ENCODE data around the gene ZNF552. TPM values are rescaled to one million over a fixed set of nuclear protein-coding genes. Genes with fewer than 3 reads are reported as not detected.
"Not testable (repeated sequence)": the region's sequence is repeated elsewhere in the genome, so short reads cannot be mapped to it uniquely, and the experiment has no call there.

Gene ZNF552
- total and polyA plus RNA-seq, 5 donors from 2014 or later = 4.8 to 16.6 (median 7.3) TPM

- H3K27ac ChIP-seq (ENCODE audit: insufficient read depth, low read length, poor library complexity, severe bottlenecking) = peak overlapping the region; percentile 89
- H3K9me3 ChIP-seq (ENCODE audit: control insufficient read depth in 2 of 2, low read length in 2 of 2); H3K27me3 Mint-ChIP-seq; H3K27me3 ChIP-seq (ENCODE audit: control insufficient read depth, insufficient read depth, low read length); ATAC-seq (ENCODE audit: low read depth in 2 of 2); DNase-seq: not testable (repeated sequence)
- H3K27ac Mint-ChIP-seq = peak overlapping the region in 2 of 3 donors; percentile 97 to 98
- H3K4me1 ChIP-seq (ENCODE audit: control insufficient read depth, insufficient read depth, low read length, poor library complexity, severe bottlenecking) = peaks cover 15% of the 10 kb centered on the region
- peaks cover 14% of the 10 kb centered on the region for H3K36me3 ChIP-seq (ENCODE audit: control insufficient read depth, insufficient read depth, low read length)
- peaks cover 17 to 38% (median 31%) of the 10 kb centered on the region in 4 donors for H3K4me1 Mint-ChIP-seq
- peak overlapping the region; percentile 91 to 95 (median 94) for H3K4me3 Mint-ChIP-seq
- peak overlapping the region; percentile 92 for H3K4me3 ChIP-seq (ENCODE audit: low read depth, low read length)
- H3K36me3 Mint-ChIP-seq = peaks cover 36% of the 10 kb centered on the region
- peaks cover 0 to 28% (median 9%) of the 10 kb centered on the region in 7 donors for H3K9me3 Mint-ChIP-seq
Measured at GRCh38 chr19:57849162-57849665, 34.5 kb upstream of the ZNF552 start.

DNA sequence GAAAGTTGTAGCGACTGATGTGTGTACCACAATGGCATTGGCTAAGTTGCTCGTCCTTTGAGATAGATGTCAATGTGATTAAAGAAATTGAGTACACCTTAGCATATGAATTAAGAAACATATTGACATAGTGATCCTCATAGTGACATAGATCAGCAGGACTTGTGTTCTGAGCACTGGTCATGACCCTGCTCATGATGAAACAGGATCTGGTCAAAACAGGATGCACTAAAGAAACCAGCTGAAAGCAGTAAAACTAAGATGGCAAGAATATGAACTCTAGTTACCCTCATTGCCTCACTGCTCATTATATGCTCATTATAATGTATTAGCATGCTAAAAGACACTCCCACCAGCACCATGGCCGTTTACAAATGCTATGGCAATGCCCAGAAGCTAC lies 32.5 kb upstream of the ZNF552 start:
- not testable (repeated sequence) for H3K27me3 Mint-ChIP-seq; H3K27me3 ChIP-seq (ENCODE audit: control insufficient read depth, insufficient read depth, low read length); H3K27ac Mint-ChIP-seq; ATAC-seq (ENCODE audit: low read depth in 2 of 2); H3K27ac ChIP-seq (ENCODE audit: insufficient read depth, low read length, poor library complexity, severe bottlenecking); H3K36me3 ChIP-seq (ENCODE audit: control insufficient read depth, insufficient read depth, low read length); DNase-seq; H3K4me3 ChIP-seq (ENCODE audit: low read depth, low read length); H3K9me3 ChIP-seq (ENCODE audit: control insufficient read depth in 2 of 2, low read length in 2 of 2)
- H3K9me3 Mint-ChIP-seq = peaks cover 0 to 18% (median 4%) of the 10 kb centered on the region in 7 donors
- peaks cover 17 to 31% (median 26%) of the 10 kb centered on the region in 4 donors for H3K4me1 Mint-ChIP-seq
- H3K36me3 Mint-ChIP-seq = peaks cover 27% of the 10 kb centered on the region
- peak overlapping the region in 1 of 4 donors; percentile 21 for H3K4me3 Mint-ChIP-seq
- peaks cover 15% of the 10 kb centered on the region for H3K4me1 ChIP-seq (ENCODE audit: control insufficient read depth, insufficient read depth, low read length, poor library complexity, severe bottlenecking)

- Histone ChIP-seq H3K27ac (ENCODE audit: insufficient read depth, low read length, poor library complexity, severe bottlenecking) (no peak overlapping the region), H3K27me3 (ENCODE audit: control insufficient read depth, insufficient read depth, low read length) (no peaks in the 10 kb centered on the region), H3K9me3 (ENCODE audit: control insufficient read depth in 2 of 2, low read length in 2 of 2) (peaks cover 0 to 2% of the 10 kb centered on the region in 2 experiments), H3K4me1 (ENCODE audit: control insufficient read depth, insufficient read depth, low read length, poor library complexity, severe bottlenecking) (no peaks in the 10 kb centered on the region), H3K4me3 (ENCODE audit: low read depth, low read length) (no peak overlapping the region), H3K36me3 (ENCODE audit: control insufficient read depth, insufficient read depth, low read length) (peaks cover 36% of the 10 kb centered on the region)
- H3K4me3 Mint-ChIP-seq = no peak overlapping the region
- peaks cover 37% of the 10 kb centered on the region for H3K36me3 Mint-ChIP-seq
- DNase-seq (no peak), ATAC-seq (ENCODE audit: low read depth in 2 of 2) (no peak)
- no peaks in the 10 kb centered on the region for H3K27me3 Mint-ChIP-seq
- peaks cover 0 to 15% (median 15%) of the 10 kb centered on the region in 4 donors for H3K4me1 Mint-ChIP-seq
- H3K9me3 Mint-ChIP-seq = no peaks in the 10 kb centered on the region
- peak overlapping the region in 1 of 3 donors; percentile 26 for H3K27ac Mint-ChIP-seq
Measured at GRCh38 chr19:57841122-57841763, 26.5 kb upstream of the ZNF552 start.

DNA sequence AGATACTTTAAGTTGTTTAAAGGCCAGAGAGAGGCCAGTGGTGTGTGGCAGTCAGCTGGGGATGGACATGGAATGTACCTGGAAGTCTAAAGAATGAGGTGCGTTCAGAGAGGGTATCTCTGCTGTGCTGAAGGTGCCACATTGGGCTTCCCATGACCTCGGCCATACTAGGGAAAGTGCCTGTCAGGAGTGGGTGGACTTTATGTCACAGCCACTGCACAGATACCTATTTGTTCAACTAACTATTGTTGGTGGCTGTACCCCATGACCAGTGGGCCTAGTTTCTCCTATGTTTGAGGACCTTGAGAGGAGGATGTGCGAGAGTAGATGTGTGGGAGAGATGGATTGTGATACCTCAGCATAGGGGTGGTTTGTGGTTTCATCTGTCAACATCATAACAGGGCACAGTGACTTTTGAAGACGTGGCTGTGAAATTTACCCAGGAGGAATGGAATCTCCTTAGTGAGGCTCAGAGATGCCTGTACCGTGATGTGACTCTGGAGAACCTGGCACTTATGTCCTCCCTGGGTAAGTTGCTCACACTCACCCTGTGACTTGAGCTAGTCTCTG lies 24.0 kb upstream of the ZNF552 start:
- not testable (repeated sequence) for H3K9me3 Mint-ChIP-seq; H3K9me3 ChIP-seq (ENCODE audit: control insufficient read depth in 2 of 2, low read length in 2 of 2); H3K4me3 ChIP-seq (ENCODE audit: low read depth, low read length); H3K4me1 ChIP-seq (ENCODE audit: control insufficient read depth, insufficient read depth, low read length, poor library complexity, severe bottlenecking); H3K27me3 ChIP-seq (ENCODE audit: control insufficient read depth, insufficient read depth, low read length); ATAC-seq (ENCODE audit: low read depth in 2 of 2); H3K27ac ChIP-seq (ENCODE audit: insufficient read depth, low read length, poor library complexity, severe bottlenecking); DNase-seq; H3K27me3 Mint-ChIP-seq; H3K4me3 Mint-ChIP-seq
- H3K36me3 ChIP-seq (ENCODE audit: control insufficient read depth, insufficient read depth, low read length) = peaks cover 36% of the 10 kb centered on the region
- H3K27ac Mint-ChIP-seq = peak overlapping the region in 2 of 3 donors; percentile 41 to 83
- H3K4me1 Mint-ChIP-seq = peaks cover 0 to 12% (median 10%) of the 10 kb centered on the region in 4 donors
- H3K36me3 Mint-ChIP-seq = peaks cover 27% of the 10 kb centered on the region

DNA sequence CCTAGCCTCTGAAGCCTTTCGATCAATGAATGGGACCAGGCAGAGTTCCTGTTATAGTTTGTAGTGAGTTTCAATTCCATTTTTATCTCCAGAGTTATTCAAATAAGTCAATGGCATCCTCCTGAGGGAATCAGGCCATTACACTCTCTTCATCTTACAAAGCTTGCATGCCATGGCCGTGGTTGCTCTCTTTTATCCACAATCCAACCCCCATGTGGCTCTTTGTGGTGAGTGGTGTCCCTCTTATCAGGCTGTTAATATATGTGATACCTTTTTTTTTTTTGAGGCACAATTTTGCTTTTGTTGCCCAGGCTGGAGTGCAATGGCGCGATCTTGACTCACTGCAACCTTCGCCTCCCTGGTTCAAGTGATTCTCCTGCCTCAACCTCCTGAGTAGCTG lies 22.3 kb upstream of the ZNF552 start:
- not testable (repeated sequence) for DNase-seq; H3K4me3 Mint-ChIP-seq; H3K27ac Mint-ChIP-seq; H3K9me3 ChIP-seq (ENCODE audit: control insufficient read depth in 2 of 2, low read length in 2 of 2); H3K27ac ChIP-seq (ENCODE audit: insufficient read depth, low read length, poor library complexity, severe bottlenecking); H3K4me1 ChIP-seq (ENCODE audit: control insufficient read depth, insufficient read depth, low read length, poor library complexity, severe bottlenecking); H3K27me3 ChIP-seq (ENCODE audit: control insufficient read depth, insufficient read depth, low read length); H3K9me3 Mint-ChIP-seq; H3K27me3 Mint-ChIP-seq; ATAC-seq (ENCODE audit: low read depth in 2 of 2); H3K4me3 ChIP-seq (ENCODE audit: low read depth, low read length)
- Mint-ChIP-seq H3K36me3 (peaks cover 24% of the 10 kb centered on the region), H3K4me1 (peaks cover 0 to 17% (median 13%) of the 10 kb centered on the region in 4 donors)
- H3K36me3 ChIP-seq (ENCODE audit: control insufficient read depth, insufficient read depth, low read length) = peaks cover 27% of the 10 kb centered on the region

DNA sequence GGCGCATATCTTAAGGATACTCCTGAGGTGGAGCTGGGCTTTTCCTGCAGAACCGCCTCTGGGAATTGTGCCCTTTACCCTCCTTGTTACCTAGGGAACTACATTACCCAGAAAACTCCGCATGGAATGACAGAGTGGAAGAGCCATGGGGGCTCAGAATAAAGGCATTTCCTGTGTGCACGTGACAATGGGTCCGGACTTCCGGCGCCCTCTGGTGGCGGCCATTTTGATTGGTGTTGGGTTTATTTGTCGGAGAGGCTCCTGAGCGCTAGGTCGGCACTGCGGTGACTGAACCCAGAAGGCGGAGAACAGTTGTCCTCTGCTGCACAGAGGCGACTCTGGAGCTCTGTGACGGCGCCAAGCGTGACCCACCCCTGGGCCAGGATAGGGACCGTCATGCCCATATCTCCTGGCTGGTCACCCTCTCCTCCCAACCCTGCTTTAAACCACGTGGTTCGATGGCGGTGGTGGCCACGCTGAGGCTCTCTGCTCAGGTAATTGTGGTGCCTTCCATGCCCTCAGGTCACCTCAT lies 15.4 kb upstream of the ZNF552 start, which contains the start of gene ZNF587B:
Gene ZNF587B (plus strand): TSS at position 229 of the 532 bp plus-strand sequence. CDS start 230 bp downstream, at position 459.
- H3K36me3 ChIP-seq (ENCODE audit: control insufficient read depth, insufficient read depth, low read length) = no peaks in the 10 kb centered on the region
- DNase-seq = peak in 2 of 3 donors; percentile 6 to 24
- no peak within 1 kb of the TSS for H3K4me3 ChIP-seq (ENCODE audit: low read depth, low read length)
- peaks cover 29% of the 10 kb centered on the region for H3K36me3 Mint-ChIP-seq
- ATAC-seq (ENCODE audit: low read depth in 2 of 2) = no peak
- no peaks in the 10 kb centered on the region for H3K4me1 ChIP-seq (ENCODE audit: control insufficient read depth, insufficient read depth, low read length, poor library complexity, severe bottlenecking)
- peak within 1 kb of the TSS in 1 of 3 donors; percentile 84 for H3K27ac Mint-ChIP-seq
- H3K27ac ChIP-seq (ENCODE audit: insufficient read depth, low read length, poor library complexity, severe bottlenecking) = no peak within 1 kb of the TSS
- H3K9me3 ChIP-seq (ENCODE audit: control insufficient read depth in 2 of 2, low read length in 2 of 2) = no peaks in the 10 kb centered on the region
- H3K4me3 Mint-ChIP-seq = peak within 1 kb of the TSS in 1 of 4 donors; percentile 7
- no peaks in the 10 kb centered on the region for H3K27me3 Mint-ChIP-seq
- H3K4me1 Mint-ChIP-seq = peaks cover 8 to 37% (median 11%) of the 10 kb centered on the region in 4 donors
- no peaks in the 10 kb centered on the region for H3K27me3 ChIP-seq (ENCODE audit: control insufficient read depth, insufficient read depth, low read length)
- peaks cover 0 to 7% (median 0%) of the 10 kb centered on the region in 7 donors for H3K9me3 Mint-ChIP-seq

GRCh38 chr19:57829316-57829715 lies 14.6 kb upstream of the ZNF552 start:
- ATAC-seq (ENCODE audit: low read depth in 2 of 2) (no peak), DNase-seq (no peak)
- Mint-ChIP-seq H3K27me3 (no peaks in the 10 kb centered on the region), H3K36me3 (peaks cover 29% of the 10 kb centered on the region), H3K9me3 (peaks cover 0 to 8% (median 0%) of the 10 kb centered on the region in 7 donors), H3K4me1 (peaks cover 13 to 41% (median 15%) of the 10 kb centered on the region in 4 donors), H3K4me3 (no peak overlapping the region), H3K27ac (peak overlapping the region in 1 of 3 donors; percentile 84)
- Histone ChIP-seq H3K9me3 (ENCODE audit: control insufficient read depth in 2 of 2, low read length in 2 of 2) (no peaks in the 10 kb centered on the region), H3K4me3 (ENCODE audit: low read depth, low read length) (no peak overlapping the region), H3K4me1 (ENCODE audit: control insufficient read depth, insufficient read depth, low read length, poor library complexity, severe bottlenecking) (no peaks in the 10 kb centered on the region), H3K27me3 (ENCODE audit: control insufficient read depth, insufficient read depth, low read length) (no peaks in the 10 kb centered on the region), H3K36me3 (ENCODE audit: control insufficient read depth, insufficient read depth, low read length) (no peaks in the 10 kb centered on the region), H3K27ac (ENCODE audit: insufficient read depth, low read length, poor library complexity, severe bottlenecking) (no peak overlapping the region)
